Stimulated activated naive CD8-positive, alpha-beta T cell treated with anti-CD3 and anti-CD28 coated beads, Interleukin-15, amount 100 ng/mL, for 72 hours (primary cell): ENCODE measurements around the gene ESPL1.

ENCODE experiments used
- ATAC-seq: fragments of 150-1000 bp; cut with Tn5 transposase; 2 replicates; pipeline ENCODE4 v1.10.0; 2021; ENCODE audit warnings: mild to moderate bottlenecking, moderate library complexity
- DNase-seq, 2 donors: peaks; one replicate each; pipeline ENCODE4 v3.0.0; 2021 to 2022
- H3K27ac Mint-ChIP-seq, 2 donors: one replicate each; pipeline ENCODE4 v1.8.0; 2022; ENCODE audit warnings: mild to moderate bottlenecking in 2 of 2, mixed read lengths in 2 of 2, moderate library complexity in 2 of 2
- H3K27me3 Mint-ChIP-seq: one replicate; pipeline ENCODE4 v1.8.0; 2022; ENCODE audit warnings: mixed read lengths
- H3K4me1 Mint-ChIP-seq: one replicate; pipeline ENCODE4 v1.8.0; 2022; ENCODE audit warnings: mild to moderate bottlenecking, mixed read lengths
- H3K4me3 Mint-ChIP-seq, 2 donors: one replicate each; pipeline ENCODE4 v1.8.0; 2022; ENCODE audit warnings: mild to moderate bottlenecking in 2 of 2, mixed read lengths in 2 of 2, moderate library complexity in 1 of 2
- H3K9me3 Mint-ChIP-seq, 2 donors: one replicate each; pipeline ENCODE4 v1.8.0; 2022; ENCODE audit warnings: mixed read lengths in 2 of 2

ESPL1 gene

GRCh38 chr12:53299454-53300180, 31.5 kb downstream of the ESPL1 start, which contains the start of gene MYG1:
Gene MYG1, plus strand, starts transcription at chr12:53299695. Its CDS starts 43 bp downstream, at chr12:53299738.
- Mint-ChIP-seq H3K4me1 (peaks cover 78% of the 10 kb centered on the region), H3K27ac (peak within 1 kb of the TSS; percentile 98), H3K4me3 (peak within 1 kb of the TSS; percentile 84 to 92), H3K27me3 (no peaks in the 10 kb centered on the region), H3K9me3 (no peaks in the 10 kb centered on the region)
- DNase-seq = peak; percentile 76 to 82
- ATAC-seq = peak; percentile 81

- H3K27me3 Mint-ChIP-seq = no peaks in the 10 kb centered on the region
- peaks cover 73% of the 10 kb centered on the region for H3K4me1 Mint-ChIP-seq
- peak overlapping the region; percentile 98 for H3K27ac Mint-ChIP-seq
- no peak for DNase-seq
- peak overlapping the region; percentile 84 to 92 for H3K4me3 Mint-ChIP-seq
- H3K9me3 Mint-ChIP-seq = no peaks in the 10 kb centered on the region
- ATAC-seq = no peak
Observed at GRCh38 chr12:53300187-53300586, 32.1 kb downstream of the ESPL1 start.

GRCh38 chr12:53302903-53303302, 34.8 kb downstream of the ESPL1 start:
- H3K27ac Mint-ChIP-seq = peak overlapping the region; percentile 42 to 61
- peaks cover 53% of the 10 kb centered on the region for H3K4me1 Mint-ChIP-seq
- ATAC-seq = no peak
- H3K9me3 Mint-ChIP-seq = no peaks in the 10 kb centered on the region
- H3K4me3 Mint-ChIP-seq = peak overlapping the region; percentile 1 to 12
- no peaks in the 10 kb centered on the region for H3K27me3 Mint-ChIP-seq
- DNase-seq = no peak

GRCh38 chr12:53306826-53307225, 38.7 kb downstream of the ESPL1 start:
- H3K9me3 Mint-ChIP-seq = no peaks in the 10 kb centered on the region
- H3K4me1 Mint-ChIP-seq = peaks cover 16% of the 10 kb centered on the region
- H3K4me3 Mint-ChIP-seq = no peak overlapping the region
- H3K27ac Mint-ChIP-seq = peak overlapping the region; percentile 18 to 21
- no peak for DNase-seq
- no peak for ATAC-seq
- no peaks in the 10 kb centered on the region for H3K27me3 Mint-ChIP-seq

GRCh38 chr12:53308276-53308675, 40.2 kb downstream of the ESPL1 start:
- DNase-seq = no peak
- no peak overlapping the region for H3K4me3 Mint-ChIP-seq

GRCh38 chr12:53313996-53314395, 45.9 kb downstream of the ESPL1 start:
- no peak for ATAC-seq
- no peak overlapping the region for H3K27ac Mint-ChIP-seq

More at GRCh38 chr12:53308276-53308675, 40.2 kb downstream of the ESPL1 start:
- Mint-ChIP-seq H3K27me3 (no peaks in the 10 kb centered on the region), H3K27ac (peak overlapping the region in 1 of 2 donors; percentile 57), H3K4me1 (peaks cover 1% of the 10 kb centered on the region), H3K9me3 (no peaks in the 10 kb centered on the region)
- no peak for ATAC-seq

GRCh38 chr12:53320352-53321195, 52.5 kb downstream of the ESPL1 start:
- DNase-seq = no peak
- Mint-ChIP-seq H3K4me3 (peak overlapping the region; percentile 97 to 98), H3K9me3 (no peaks in the 10 kb centered on the region), H3K27ac (peak overlapping the region; percentile 95 to 99), H3K27me3 (no peaks in the 10 kb centered on the region), H3K4me1 (peaks cover 46% of the 10 kb centered on the region)
- ATAC-seq = no peak

More at GRCh38 chr12:53313996-53314395, 45.9 kb downstream of the ESPL1 start:
- H3K9me3 Mint-ChIP-seq = no peaks in the 10 kb centered on the region
- no peak for DNase-seq
- H3K4me3 Mint-ChIP-seq = no peak overlapping the region
- peaks cover 6% of the 10 kb centered on the region for H3K4me1 Mint-ChIP-seq
- no peaks in the 10 kb centered on the region for H3K27me3 Mint-ChIP-seq

GRCh38 chr12:53324113-53324778, 56.1 kb downstream of the ESPL1 start:
- no peaks in the 10 kb centered on the region for H3K9me3 Mint-ChIP-seq
- H3K27me3 Mint-ChIP-seq = peaks cover 25% of the 10 kb centered on the region
- DNase-seq (peak; percentile 66 to 72), ATAC-seq (peak; percentile 48)
- H3K27ac Mint-ChIP-seq = peak overlapping the region; percentile 91 to 99
- H3K4me1 Mint-ChIP-seq = peaks cover 58% of the 10 kb centered on the region
- peak overlapping the region; percentile 89 to 90 for H3K4me3 Mint-ChIP-seq

- peak overlapping the region; percentile 91 to 99 for H3K27ac Mint-ChIP-seq
- peak overlapping the region; percentile 89 to 90 for H3K4me3 Mint-ChIP-seq
- peaks cover 54% of the 10 kb centered on the region for H3K4me1 Mint-ChIP-seq
- H3K27me3 Mint-ChIP-seq = peaks cover 28% of the 10 kb centered on the region
- peak; percentile 81 for ATAC-seq
- no peaks in the 10 kb centered on the region for H3K9me3 Mint-ChIP-seq
- DNase-seq = peak; percentile 92 to 94
Observed at GRCh38 chr12:53324779-53325510, 56.8 kb downstream of the ESPL1 start.

- Mint-ChIP-seq H3K9me3 (no peaks in the 10 kb centered on the region), H3K4me1 (peaks cover 48% of the 10 kb centered on the region), H3K27me3 (peaks cover 28% of the 10 kb centered on the region), H3K4me3 (peak overlapping the region; percentile 89 to 90), H3K27ac (peak overlapping the region; percentile 54 to 91)
- DNase-seq (peak; percentile 22 to 33), ATAC-seq (no peak)
Observed at GRCh38 chr12:53325511-53326061, 57.5 kb downstream of the ESPL1 start.

- Mint-ChIP-seq H3K4me1 (peaks cover 37% of the 10 kb centered on the region), H3K27ac (no peak overlapping the region), H3K9me3 (no peaks in the 10 kb centered on the region), H3K27me3 (peaks cover 29% of the 10 kb centered on the region), H3K4me3 (peak overlapping the region; percentile 76 to 79)
- ATAC-seq (no peak), DNase-seq (no peak)
Observed at GRCh38 chr12:53326460-53327185, 58.5 kb downstream of the ESPL1 start.

GRCh38 chr12:53327435-53328042, 59.4 kb downstream of the ESPL1 start:
- no peaks in the 10 kb centered on the region for H3K9me3 Mint-ChIP-seq
- peaks cover 31% of the 10 kb centered on the region for H3K4me1 Mint-ChIP-seq
- H3K4me3 Mint-ChIP-seq = no peak overlapping the region
- H3K27me3 Mint-ChIP-seq = peaks cover 38% of the 10 kb centered on the region
- ATAC-seq (no peak), DNase-seq (no peak)
- H3K27ac Mint-ChIP-seq = no peak overlapping the region

GRCh38 chr12:53328043-53328435, 59.9 kb downstream of the ESPL1 start:
- no peak overlapping the region for H3K4me3 Mint-ChIP-seq
- H3K9me3 Mint-ChIP-seq = no peaks in the 10 kb centered on the region
- no peak for DNase-seq
- peaks cover 26% of the 10 kb centered on the region for H3K4me1 Mint-ChIP-seq
- H3K27me3 Mint-ChIP-seq = peaks cover 43% of the 10 kb centered on the region
- ATAC-seq = no peak
- no peak overlapping the region for H3K27ac Mint-ChIP-seq

- peaks cover 69% of the 10 kb centered on the region for H3K27me3 Mint-ChIP-seq
- ATAC-seq = no peak
- H3K4me3 Mint-ChIP-seq = no peak overlapping the region
Observed at GRCh38 chr12:53330671-53331070, 62.6 kb downstream of the ESPL1 start.

More at GRCh38 chr12:53330671-53331070, 62.6 kb downstream of the ESPL1 start:
- H3K27ac Mint-ChIP-seq = no peak overlapping the region
- H3K4me1 Mint-ChIP-seq = peaks cover 18% of the 10 kb centered on the region
- no peaks in the 10 kb centered on the region for H3K9me3 Mint-ChIP-seq
- no peak for DNase-seq
